ENCODE measurements around the gene CSF3R. TPM values are rescaled to one million over a fixed set of nuclear protein-coding genes. Genes with fewer than 3 reads are reported as not detected.

The CSF3R gene
- total RNA-seq, 1 experiment from 2014 or later: not detected

GRCh38 chr1:36453600-36454388 lies 28.9 kb downstream of the CSF3R start:
- POLR2A ChIA-PET (ENCODE audit: low non-redundant PET): no interaction called here
- Histone ChIP-seq H3K27me3 (replicated peaks; ENCODE audit: insufficient read depth, low read depth, low read length, poor library complexity) (no peaks in the 10 kb centered on the region), H3K9me3 (ENCODE audit: low read depth, low read length, poor library complexity, severe bottlenecking) (no peaks in the 10 kb centered on the region), H3K4me3 (ENCODE audit: low read depth, low read length, poor library complexity, severe bottlenecking) (no peak overlapping the region), H3K4me1 (ENCODE audit: insufficient read depth, low read length, poor library complexity, severe bottlenecking) (peaks cover 6% of the 10 kb centered on the region), H3K36me3 (ENCODE audit: insufficient read depth, low read length, poor library complexity, severe bottlenecking) (peaks cover 32% of the 10 kb centered on the region), H3K27ac (ENCODE audit: low read depth, low read length, poor library complexity, severe bottlenecking) (no peak overlapping the region)
- DNase-seq (ENCODE audit: low spot score): no peak
- BruUV-seq (replicated peaks): no TSS peak
- intact Hi-C loops (cut with micrococcal nuclease; ENCODE audit: unreplicated experiment): no loop called here
- no peak for TF ChIP-seq EZH2 (IDR thresholded peaks at IDR 0.05; ENCODE audit: borderline replicate concordance, low read depth, low read length, poor library complexity, severe bottlenecking)
- TF ChIP-seq, protein P1, sequence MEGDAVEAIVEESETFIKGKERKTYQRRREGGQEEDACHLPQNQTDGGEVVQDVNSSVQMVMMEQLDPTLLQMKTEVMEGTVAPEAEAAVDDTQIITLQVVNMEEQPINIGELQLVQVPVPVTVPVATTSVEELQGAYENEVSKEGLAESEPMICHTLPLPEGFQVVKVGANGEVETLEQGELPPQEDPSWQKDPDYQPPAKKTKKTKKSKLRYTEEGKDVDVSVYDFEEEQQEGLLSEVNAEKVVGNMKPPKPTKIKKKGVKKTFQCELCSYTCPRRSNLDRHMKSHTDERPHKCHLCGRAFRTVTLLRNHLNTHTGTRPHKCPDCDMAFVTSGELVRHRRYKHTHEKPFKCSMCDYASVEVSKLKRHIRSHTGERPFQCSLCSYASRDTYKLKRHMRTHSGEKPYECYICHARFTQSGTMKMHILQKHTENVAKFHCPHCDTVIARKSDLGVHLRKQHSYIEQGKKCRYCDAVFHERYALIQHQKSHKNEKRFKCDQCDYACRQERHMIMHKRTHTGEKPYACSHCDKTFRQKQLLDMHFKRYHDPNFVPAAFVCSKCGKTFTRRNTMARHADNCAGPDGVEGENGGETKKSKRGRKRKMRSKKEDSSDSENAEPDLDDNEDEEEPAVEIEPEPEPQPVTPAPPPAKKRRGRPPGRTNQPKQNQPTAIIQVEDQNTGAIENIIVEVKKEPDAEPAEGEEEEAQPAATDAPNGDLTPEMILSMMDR (conservative IDR thresholded peaks at IDR 0.05; ENCODE audit: low read depth, low read length): no peak
- CTCF ChIA-PET: no interaction called here

DNA sequence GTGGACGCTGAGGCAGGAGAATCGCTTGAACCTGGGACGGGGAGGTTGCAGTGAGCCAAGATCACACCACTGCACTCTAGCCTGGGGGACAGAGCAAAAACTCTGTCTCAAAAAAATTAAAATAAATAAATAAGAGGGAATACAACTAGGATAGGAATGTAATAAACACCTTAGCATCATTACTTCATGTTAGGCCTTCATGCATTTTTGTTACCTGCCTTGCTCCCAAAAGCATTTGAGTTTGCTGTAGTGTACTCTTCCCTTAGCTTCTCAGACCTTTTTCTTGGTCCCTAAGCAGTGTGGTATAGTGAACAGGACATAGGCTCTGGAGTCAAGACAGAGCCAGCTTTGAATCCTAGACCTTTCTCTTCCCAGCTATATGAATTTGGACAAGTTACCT lies 29.7 kb downstream of the CSF3R start:
- Histone ChIP-seq H3K4me3 (ENCODE audit: low read depth, low read length, poor library complexity, severe bottlenecking) (no peak overlapping the region), H3K9me3 (ENCODE audit: low read depth, low read length, poor library complexity, severe bottlenecking) (no peaks in the 10 kb centered on the region), H3K36me3 (ENCODE audit: insufficient read depth, low read length, poor library complexity, severe bottlenecking) (peaks cover 28% of the 10 kb centered on the region), H3K27ac (ENCODE audit: low read depth, low read length, poor library complexity, severe bottlenecking) (no peak overlapping the region), H3K4me1 (ENCODE audit: insufficient read depth, low read length, poor library complexity, severe bottlenecking) (peaks cover 12% of the 10 kb centered on the region), H3K27me3 (replicated peaks; ENCODE audit: insufficient read depth, low read depth, low read length, poor library complexity) (no peaks in the 10 kb centered on the region)
- intact Hi-C loops (cut with micrococcal nuclease; ENCODE audit: unreplicated experiment): no loop called here
- DNase-seq (ENCODE audit: low spot score): no peak
- no TSS peak for BruUV-seq (replicated peaks)
- ChIA-PET POLR2A (ENCODE audit: low non-redundant PET) (no interaction called here), CTCF (no interaction called here)
- TF ChIP-seq EZH2 (IDR thresholded peaks at IDR 0.05; ENCODE audit: borderline replicate concordance, low read depth, low read length, poor library complexity, severe bottlenecking): no peak
- TF ChIP-seq, protein P1 (conservative IDR thresholded peaks at IDR 0.05; ENCODE audit: low read depth, low read length): no peak

- intact Hi-C loops (cut with micrococcal nuclease; ENCODE audit: unreplicated experiment): no loop called here
- peak overlapping the region; percentile 93 for H3K27ac ChIP-seq (ENCODE audit: low read depth, low read length, poor library complexity, severe bottlenecking)
- TF ChIP-seq, protein P1 (conservative IDR thresholded peaks at IDR 0.05; ENCODE audit: low read depth, low read length): no peak
- TF ChIP-seq EZH2 (IDR thresholded peaks at IDR 0.05; ENCODE audit: borderline replicate concordance, low read depth, low read length, poor library complexity, severe bottlenecking): no peak
- H3K9me3 ChIP-seq (ENCODE audit: low read depth, low read length, poor library complexity, severe bottlenecking): no peaks in the 10 kb centered on the region
- CTCF ChIA-PET: interaction anchor here (0.6 to 0.9 kb wide), 2 partner anchors 13 to 1357 kb away, joined by 3 to 5 read pairs; partner anchors contain the start of genes C1orf122, MRPS15 and YRDC
- H3K4me1 ChIP-seq (ENCODE audit: insufficient read depth, low read length, poor library complexity, severe bottlenecking): peaks cover 12% of the 10 kb centered on the region
- H3K27me3 ChIP-seq (replicated peaks; ENCODE audit: insufficient read depth, low read depth, low read length, poor library complexity): no peaks in the 10 kb centered on the region
- peak overlapping the region; percentile 73 for H3K4me3 ChIP-seq (ENCODE audit: low read depth, low read length, poor library complexity, severe bottlenecking)
- POLR2A ChIA-PET (ENCODE audit: low non-redundant PET): interaction anchor here (0.7 to 1.0 kb wide), 3 partner anchors 13 to 84 kb away, joined by 3 to 10 read pairs (median 4); partner anchors contain the start of gene MRPS15
- peaks cover 14% of the 10 kb centered on the region for H3K36me3 ChIP-seq (ENCODE audit: insufficient read depth, low read length, poor library complexity, severe bottlenecking)
- no peak for DNase-seq (ENCODE audit: low spot score)
- TSS peak; percentile 88 for BruUV-seq (replicated peaks)
These were observed 31.8 kb downstream of the CSF3R start for GRCh38 chr1:36450919-36451305.

All from A673 (cell line).